Measurements from ENCODE around the gene CPE.
"Not testable (repeated sequence)": the region's sequence is repeated elsewhere in the genome, so short reads cannot be mapped to it uniquely, and the experiment has no call there.

Gene CPE

DNA sequence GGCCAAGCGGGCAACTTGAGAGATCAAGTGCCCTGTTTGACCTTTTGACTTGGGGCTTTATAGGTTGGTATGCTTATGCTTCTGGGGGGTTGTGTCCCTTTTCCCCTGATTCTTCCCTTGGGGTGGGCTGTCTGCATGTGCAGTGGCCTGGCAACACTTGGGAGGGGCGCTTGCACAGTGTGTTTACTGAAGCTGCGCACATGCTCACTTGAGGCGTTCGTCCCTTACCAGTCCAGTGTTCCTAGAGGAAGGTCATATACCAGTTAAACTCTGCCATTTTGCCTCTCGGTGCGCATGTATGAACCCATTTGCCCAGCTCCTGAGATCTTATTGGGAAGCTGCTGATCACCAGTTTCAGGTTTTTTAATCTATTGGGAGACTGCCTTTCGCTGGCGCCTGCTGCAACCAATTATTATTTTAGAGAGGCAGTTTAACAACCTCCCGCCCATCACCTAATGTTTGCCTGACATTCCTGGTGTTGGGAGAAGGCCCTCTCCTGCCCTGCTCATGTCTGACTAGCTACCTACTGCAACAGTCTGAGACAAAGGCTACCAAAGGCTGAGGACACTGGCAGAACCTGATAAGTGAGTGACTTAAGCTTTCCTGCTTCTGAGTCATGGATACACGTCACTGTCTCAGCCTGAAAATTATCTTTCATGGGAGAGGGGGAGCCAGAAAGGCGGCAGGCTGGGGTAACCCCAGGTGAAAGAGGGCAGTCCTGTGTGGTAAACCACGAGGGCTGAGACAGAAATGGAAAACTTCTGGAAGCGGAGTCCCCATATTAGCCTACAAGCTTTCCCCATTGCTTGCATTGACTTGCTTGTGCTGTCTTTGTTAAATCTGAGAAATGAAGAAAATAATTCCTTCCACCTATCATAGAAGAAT is 97.6 kb downstream of the CPE start:
- TF ChIP-seq, protein P1, sequence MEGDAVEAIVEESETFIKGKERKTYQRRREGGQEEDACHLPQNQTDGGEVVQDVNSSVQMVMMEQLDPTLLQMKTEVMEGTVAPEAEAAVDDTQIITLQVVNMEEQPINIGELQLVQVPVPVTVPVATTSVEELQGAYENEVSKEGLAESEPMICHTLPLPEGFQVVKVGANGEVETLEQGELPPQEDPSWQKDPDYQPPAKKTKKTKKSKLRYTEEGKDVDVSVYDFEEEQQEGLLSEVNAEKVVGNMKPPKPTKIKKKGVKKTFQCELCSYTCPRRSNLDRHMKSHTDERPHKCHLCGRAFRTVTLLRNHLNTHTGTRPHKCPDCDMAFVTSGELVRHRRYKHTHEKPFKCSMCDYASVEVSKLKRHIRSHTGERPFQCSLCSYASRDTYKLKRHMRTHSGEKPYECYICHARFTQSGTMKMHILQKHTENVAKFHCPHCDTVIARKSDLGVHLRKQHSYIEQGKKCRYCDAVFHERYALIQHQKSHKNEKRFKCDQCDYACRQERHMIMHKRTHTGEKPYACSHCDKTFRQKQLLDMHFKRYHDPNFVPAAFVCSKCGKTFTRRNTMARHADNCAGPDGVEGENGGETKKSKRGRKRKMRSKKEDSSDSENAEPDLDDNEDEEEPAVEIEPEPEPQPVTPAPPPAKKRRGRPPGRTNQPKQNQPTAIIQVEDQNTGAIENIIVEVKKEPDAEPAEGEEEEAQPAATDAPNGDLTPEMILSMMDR (IDR thresholded peaks at IDR 0.05; ENCODE audit: insufficient read depth, low read depth, low read length, missing control alignments): no peak
- H3K4me3 ChIP-seq (ENCODE audit: low read depth, low read length): no peak overlapping the region
- no peak for DNase-seq (ENCODE audit: low read depth)

DNA sequence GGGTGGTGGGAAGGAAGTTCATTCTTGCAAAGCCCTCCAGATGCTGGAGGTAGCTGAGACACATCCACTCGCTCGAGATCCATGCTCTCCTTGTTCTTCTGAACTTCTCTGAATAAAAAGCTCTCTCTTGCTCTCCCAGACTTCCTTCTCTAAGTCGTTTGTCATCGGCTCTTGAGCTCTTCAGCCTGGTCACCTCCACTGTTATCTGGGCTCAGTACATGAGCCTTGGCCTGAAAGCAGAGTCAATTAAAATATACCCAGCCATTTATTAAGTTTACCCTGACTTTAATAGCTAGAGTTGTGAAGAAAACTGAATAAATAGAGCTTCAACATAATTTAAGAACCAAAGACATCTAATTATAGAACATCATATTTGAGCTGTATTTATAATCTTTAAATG is 99.0 kb downstream of the CPE start:
- DNase-seq (ENCODE audit: low read depth): no peak
- no peak overlapping the region for H3K4me3 ChIP-seq (ENCODE audit: low read depth, low read length)
- TF ChIP-seq, protein P1 (IDR thresholded peaks at IDR 0.05; ENCODE audit: insufficient read depth, low read depth, low read length, missing control alignments): no peak

DNA sequence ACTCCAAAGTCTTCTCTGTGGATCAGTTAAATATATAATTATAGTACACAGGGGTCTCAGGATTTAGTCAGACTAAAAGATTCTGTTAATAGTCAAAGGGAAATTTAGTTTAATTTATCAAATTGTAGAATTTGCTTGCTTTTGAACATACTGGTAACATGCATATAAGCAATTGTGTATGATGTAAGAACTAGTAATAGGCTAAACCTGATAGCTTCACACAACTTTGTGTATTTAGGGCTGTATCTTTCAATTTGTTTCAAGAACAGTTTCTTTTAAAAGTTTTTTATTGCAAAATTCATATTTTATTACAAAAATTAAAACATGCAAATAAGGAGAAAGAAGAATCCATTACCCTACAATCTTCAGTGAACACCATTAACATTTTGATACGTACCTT is 99.5 kb downstream of the CPE start:
- DNase-seq (ENCODE audit: low read depth): no peak
- TF ChIP-seq, protein P1 (IDR thresholded peaks at IDR 0.05; ENCODE audit: insufficient read depth, low read depth, low read length, missing control alignments): no peak
- no peak overlapping the region for H3K4me3 ChIP-seq (ENCODE audit: low read depth, low read length)

DNA sequence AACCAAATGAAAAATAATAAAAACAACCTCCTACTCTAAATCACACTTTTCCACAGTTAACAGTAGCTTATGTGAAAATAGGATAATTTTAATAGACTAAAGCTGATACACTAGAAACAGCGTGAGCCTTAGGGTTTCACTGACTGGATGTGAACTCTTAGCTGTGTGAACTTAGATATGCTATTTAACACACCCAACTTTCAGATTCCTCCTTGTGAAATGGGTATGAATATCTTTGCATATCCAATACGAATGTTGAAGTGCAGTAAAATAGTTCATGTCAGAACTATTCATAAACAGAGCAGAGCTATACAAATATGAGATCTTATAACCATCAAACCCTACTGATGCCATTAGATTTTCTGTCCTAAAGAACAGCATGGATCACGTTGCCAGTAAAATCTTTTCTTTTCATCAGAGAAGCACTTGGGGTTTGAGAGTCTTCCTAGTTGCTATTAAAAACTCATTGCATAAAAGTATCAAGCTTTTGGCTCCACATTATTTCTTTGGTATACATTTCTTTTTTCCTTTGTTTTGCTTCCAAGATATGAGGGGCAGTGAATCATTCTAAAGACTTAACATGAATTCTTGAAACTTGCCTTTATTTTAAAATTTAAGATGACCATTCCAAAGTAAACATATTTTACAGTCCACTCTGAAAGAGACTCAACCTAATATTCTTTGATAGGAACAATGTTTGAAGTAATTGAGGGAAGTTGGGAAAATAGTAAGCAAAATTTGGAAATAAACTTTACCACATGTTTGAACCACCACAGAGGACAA is 102.4 kb downstream of the CPE start:
- no peak overlapping the region for H3K4me3 ChIP-seq (ENCODE audit: low read depth, low read length)
- TF ChIP-seq, protein P1 (IDR thresholded peaks at IDR 0.05; ENCODE audit: insufficient read depth, low read depth, low read length, missing control alignments): no peak
- DNase-seq (ENCODE audit: low read depth): no peak

DNA sequence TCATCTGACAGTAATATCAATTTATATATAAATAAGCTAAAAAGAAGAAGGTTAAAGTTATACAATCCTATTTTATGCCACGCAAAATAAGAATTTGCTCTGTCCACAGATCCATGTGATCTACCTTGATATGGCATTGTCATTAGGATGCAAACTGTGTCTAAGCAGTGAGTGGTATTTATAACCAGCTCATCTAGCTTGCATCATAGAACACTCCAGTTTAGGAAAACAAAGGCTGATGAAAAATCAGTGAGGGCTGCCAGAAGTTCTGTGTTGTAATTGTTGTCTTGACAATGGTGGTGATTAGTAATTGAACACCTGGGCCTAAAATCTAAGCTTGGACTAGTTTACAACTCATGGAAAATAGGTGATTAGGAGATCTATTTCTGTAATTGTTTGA is 111.0 kb downstream of the CPE start:
- no peak for DNase-seq (ENCODE audit: low read depth)
- TF ChIP-seq, protein P1 (IDR thresholded peaks at IDR 0.05; ENCODE audit: insufficient read depth, low read depth, low read length, missing control alignments): no peak
- H3K4me3 ChIP-seq (ENCODE audit: low read depth, low read length): no peak overlapping the region

DNA sequence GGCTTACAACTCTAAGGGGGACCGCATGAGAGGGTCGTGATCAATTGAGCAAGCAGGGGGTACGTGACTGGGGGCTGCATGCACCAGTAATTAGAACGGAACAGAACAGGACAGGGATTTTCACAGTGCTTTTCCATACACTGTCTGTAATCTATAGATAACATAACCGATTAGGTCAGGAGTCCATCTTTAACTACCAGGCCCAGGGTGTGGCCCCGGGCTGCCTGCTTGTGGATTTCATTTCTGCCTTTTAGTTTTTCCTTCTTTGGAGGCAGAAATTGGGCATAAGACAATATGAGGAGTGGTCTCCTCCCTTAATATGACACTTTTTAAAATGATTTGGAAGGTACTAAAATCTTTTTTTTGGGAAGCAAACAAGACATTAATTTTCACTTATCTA is 113.8 kb downstream of the CPE start:
- not testable (repeated sequence) for H3K4me3 ChIP-seq (ENCODE audit: low read depth, low read length); DNase-seq (ENCODE audit: low read depth)

DNA sequence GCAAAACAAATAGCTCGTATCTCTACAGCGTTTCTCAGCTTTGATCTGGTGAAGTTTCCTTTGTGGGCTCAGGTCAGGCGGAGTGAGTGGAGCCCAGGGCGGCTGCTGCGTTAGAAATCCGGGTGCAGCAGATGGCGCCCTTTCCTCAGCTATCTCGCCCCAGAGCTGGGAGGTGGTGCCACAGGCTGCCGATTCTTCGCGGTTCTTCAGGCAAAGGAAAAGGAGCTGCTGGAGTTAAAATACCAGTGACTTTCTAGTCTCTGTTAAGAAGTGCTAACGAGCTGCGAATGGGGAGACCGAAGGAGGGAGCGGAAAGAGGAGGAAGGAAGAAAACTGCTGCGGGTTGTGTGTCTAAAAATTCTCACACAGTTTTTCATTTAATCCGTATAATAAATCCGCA is 114.6 kb downstream of the CPE start:
- peak; percentile 58 for DNase-seq (ENCODE audit: low read depth)
- H3K4me3 ChIP-seq (ENCODE audit: low read depth, low read length): no peak overlapping the region
- TF ChIP-seq, protein P1 (IDR thresholded peaks at IDR 0.05; ENCODE audit: insufficient read depth, low read depth, low read length, missing control alignments): peak; percentile 62

All from GM12865 (cell line).